HepG2 (cell line): ENCODE measurements around the gene TTPAL. TPM values are rescaled to one million over a fixed set of nuclear protein-coding genes. Genes with fewer than 3 reads are reported as not detected.

ENCODE experiments used
- CBX1 ChIP-seq: IDR thresholded peaks from one replicate; pipeline ENCODE4 v1.6.1; 2016; ENCODE audit warnings: antibody characterized with exemption, low read depth
- FOXJ3 ChIP-seq: sonication (generic); formaldehyde crosslinking; IDR thresholded peaks from 2 replicates; pipeline ENCODE4 v1.4.0; 2020; ENCODE audit warnings: missing genetic modification reagents, mild to moderate bottlenecking, borderline replicate concordance
- GABPB1 ChIP-seq: IDR thresholded peaks from 2 replicates; pipeline ENCODE4 v1.6.1; 2016; ENCODE audit warnings: mild to moderate bottlenecking, missing genetic modification reagents, moderate library complexity, missing compliant biosample characterization
- HMG20A ChIP-seq: IDR thresholded peaks from 2 replicates; pipeline ENCODE4 v1.6.1; 2016; ENCODE audit warnings: borderline replicate concordance
- MAFF ChIP-seq: IDR thresholded peaks from 2 replicates; pipeline ENCODE4 v1.6.1; 2011; ENCODE audit warnings: low read depth, low read length, improper control_type of control experiment
- NR2C2 ChIP-seq: sonication (generic); formaldehyde crosslinking; IDR thresholded peaks from 2 replicates; pipeline ENCODE4 v1.4.0; 2020; ENCODE audit warnings: missing genetic modification reagents, mild to moderate bottlenecking, moderate library complexity, borderline replicate concordance
- RXRA ChIP-seq: sonication (generic); formaldehyde crosslinking; IDR thresholded peaks from 2 replicates; pipeline ENCODE4 v1.5.1; 2020; ENCODE audit warnings: missing genetic modification reagents
- ZMYM4 ChIP-seq: sonication (generic); formaldehyde crosslinking; IDR thresholded peaks from 2 replicates; pipeline ENCODE4 v1.8.1; 2023; ENCODE audit warnings: mild to moderate bottlenecking, missing genetic modification reagents
- ZNF496 ChIP-seq: sonication (generic); formaldehyde crosslinking; IDR thresholded peaks from 2 replicates; pipeline ENCODE4 v1.8.1; 2023; ENCODE audit warnings: mild to moderate bottlenecking, moderate library complexity, missing genetic modification reagents; ENCODE audit not compliant: insufficient replicate concordance
- ZNF550 ChIP-seq: sonication (generic); formaldehyde crosslinking; IDR thresholded peaks from 2 replicates; pipeline ENCODE4 v1.4.0; 2020; ENCODE audit warnings: mild to moderate bottlenecking, missing genetic modification reagents, borderline replicate concordance
- ZNF557 ChIP-seq: sonication (generic); formaldehyde crosslinking; IDR thresholded peaks from 2 replicates; pipeline ENCODE4 v1.4.0; 2020; ENCODE audit warnings: missing genetic modification reagents
- polyA plus RNA-seq, 8 experiments: library from polyadenylated mRNA; depleted of rRNA in 3 of 8; stranded (reverse) in 7 of 8; unstranded in 1 of 8; fragments of >200 nt; fragmentation: Illumina TruSeq in 4 of 8; extraction: Trizol in 4 of 8; gene quantifications; 2 replicates each; pipeline versions ENCODE4 v1.2.1 to v1.2.3, GENCODE V29; 2011 to 2016; ENCODE audit warnings: low read depth in 4 of 8, missing spikeins in 1 of 8, mixed read lengths in 1 of 8; ENCODE audit not compliant: insufficient read depth in 1 of 8
- total RNA-seq, 5 experiments: library from RNA; depleted of rRNA; stranded (reverse); fragments of >200 nt; fragmentation: Illumina TruSeq; extraction: Trizol; gene quantifications; 2 replicates each; pipeline ENCODE4 v1.2.3, GENCODE V29; 2016; ENCODE audit warnings: low read depth in 1 of 5
- TF ChIP-seq, protein P1 (sequence below): sonication (generic); formaldehyde crosslinking; IDR thresholded peaks from 2 replicates; pipeline ENCODE4 v1.9.0; 2022; ENCODE audit warnings: missing genetic modification reagents, mild to moderate bottlenecking, borderline replicate concordance
- TF ChIP-seq, protein P2 (sequence below): sonication (generic); formaldehyde crosslinking; IDR thresholded peaks from 2 replicates; pipeline ENCODE4 v1.5.1; 2020; ENCODE audit warnings: mild to moderate bottlenecking, missing genetic modification reagents, borderline replicate concordance
- TF ChIP-seq, protein P3 (sequence below): sonication (generic); formaldehyde crosslinking; IDR thresholded peaks from 2 replicates; pipeline ENCODE4 v1.5.1; 2020; ENCODE audit warnings: missing genetic modification reagents, mild to moderate bottlenecking, borderline replicate concordance
- TF ChIP-seq, protein P4 (sequence below): sonication (generic); formaldehyde crosslinking; IDR thresholded peaks from 2 replicates; pipeline ENCODE4 v1.8.0; 2022; ENCODE audit warnings: missing genetic modification reagents, mild to moderate bottlenecking, borderline replicate concordance
- TF ChIP-seq, protein P5 (sequence below): sonication (generic); formaldehyde crosslinking; IDR thresholded peaks from 2 replicates; pipeline ENCODE4 v1.5.0; 2020; ENCODE audit warnings: missing genetic modification reagents, mild to moderate bottlenecking, borderline replicate concordance

Gene TTPAL
- total and polyA plus RNA-seq, 2 of the 13 experiments (the other 11 are each of a cell fraction or from before 2014, with no cell fraction given), result 4.3 to 18.8 TPM

DNA sequence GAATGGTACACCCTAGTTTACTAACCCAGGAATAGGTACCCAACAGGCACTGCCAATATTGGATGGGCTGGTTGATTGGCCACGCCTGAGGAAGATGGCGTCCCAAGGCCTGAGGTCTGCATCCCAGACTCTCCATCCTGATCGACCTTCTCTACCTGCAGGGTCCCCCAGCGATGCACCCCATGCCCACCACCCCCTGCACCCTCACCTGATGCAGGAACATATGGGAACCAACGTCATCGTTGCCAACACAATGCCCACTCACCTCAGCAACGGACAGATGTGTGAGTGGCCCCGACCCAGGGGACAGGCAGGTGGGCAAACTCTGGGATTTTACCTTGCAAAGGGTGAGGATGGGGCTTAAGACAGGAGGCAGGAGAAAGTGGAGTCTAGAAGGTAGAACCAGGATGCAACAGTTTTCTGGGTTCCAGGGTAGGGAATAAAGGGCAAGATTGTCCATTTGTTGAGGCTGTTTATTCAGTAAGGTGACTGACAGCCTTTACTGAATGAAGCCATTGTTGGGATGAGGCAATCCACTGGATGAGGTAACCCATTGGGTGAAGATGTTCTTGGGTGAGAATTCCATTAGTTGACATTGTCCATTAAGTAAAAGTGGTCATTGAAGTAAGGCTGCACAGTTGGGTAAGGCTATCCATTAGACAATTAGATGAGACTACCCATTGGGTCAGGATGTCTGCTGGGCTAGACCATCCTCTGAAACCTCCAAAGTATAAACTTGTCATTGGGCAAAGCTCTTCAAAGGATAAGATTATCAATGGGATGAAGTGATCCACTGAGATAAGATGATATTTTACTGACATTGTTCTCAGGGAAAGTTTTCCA lies 47.3 kb upstream of the TTPAL start (continued):
- TF ChIP-seq, protein P1, sequence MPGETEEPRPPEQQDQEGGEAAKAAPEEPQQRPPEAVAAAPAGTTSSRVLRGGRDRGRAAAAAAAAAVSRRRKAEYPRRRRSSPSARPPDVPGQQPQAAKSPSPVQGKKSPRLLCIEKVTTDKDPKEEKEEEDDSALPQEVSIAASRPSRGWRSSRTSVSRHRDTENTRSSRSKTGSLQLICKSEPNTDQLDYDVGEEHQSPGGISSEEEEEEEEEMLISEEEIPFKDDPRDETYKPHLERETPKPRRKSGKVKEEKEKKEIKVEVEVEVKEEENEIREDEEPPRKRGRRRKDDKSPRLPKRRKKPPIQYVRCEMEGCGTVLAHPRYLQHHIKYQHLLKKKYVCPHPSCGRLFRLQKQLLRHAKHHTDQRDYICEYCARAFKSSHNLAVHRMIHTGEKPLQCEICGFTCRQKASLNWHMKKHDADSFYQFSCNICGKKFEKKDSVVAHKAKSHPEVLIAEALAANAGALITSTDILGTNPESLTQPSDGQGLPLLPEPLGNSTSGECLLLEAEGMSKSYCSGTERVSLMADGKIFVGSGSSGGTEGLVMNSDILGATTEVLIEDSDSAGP (CRISPR knock-in tag), result peak; percentile 56; the same call in 1 of the 2 replicates
- TF ChIP-seq ZNF557, result peak; percentile 69; the same call in 1 of the 2 replicates
- TF ChIP-seq, protein P2, sequence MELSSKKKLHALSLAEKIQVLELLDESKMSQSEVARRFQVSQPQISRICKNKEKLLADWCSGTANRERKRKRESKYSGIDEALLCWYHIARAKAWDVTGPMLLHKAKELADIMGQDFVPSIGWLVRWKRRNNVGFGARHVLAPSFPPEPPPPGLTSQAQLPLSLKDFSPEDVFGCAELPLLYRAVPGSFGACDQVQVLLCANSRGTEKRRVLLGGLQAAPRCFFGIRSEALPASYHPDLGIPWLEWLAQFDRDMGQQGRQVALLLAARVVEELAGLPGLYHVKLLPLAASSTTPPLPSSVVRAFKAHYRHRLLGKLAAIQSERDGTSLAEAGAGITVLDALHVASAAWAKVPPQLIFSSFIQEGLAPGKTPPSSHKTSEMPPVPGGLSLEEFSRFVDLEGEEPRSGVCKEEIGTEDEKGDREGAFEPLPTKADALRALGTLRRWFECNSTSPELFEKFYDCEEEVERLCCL (CRISPR knock-in tag), result no peak; the same call in 1 of the 2 replicates
- TF ChIP-seq ZNF550 (CRISPR knock-in tag), result 0 out of 2 replicates have a peak, but pooled peaks have one; percentile 81
- TF ChIP-seq MAFF, result 0 out of 2 replicates have a peak, but pooled peaks have one; percentile 11
- peak; percentile 56; the same call in 1 of the 2 replicates for TF ChIP-seq FOXJ3 (CRISPR knock-in tag)
- peak; percentile 81 for TF ChIP-seq NR2C2 (CRISPR knock-in tag)
- TF ChIP-seq GABPB1 (CRISPR knock-in tag), result 0 out of 2 replicates have a peak, but pooled peaks have one; percentile 45
- TF ChIP-seq, protein P3, sequence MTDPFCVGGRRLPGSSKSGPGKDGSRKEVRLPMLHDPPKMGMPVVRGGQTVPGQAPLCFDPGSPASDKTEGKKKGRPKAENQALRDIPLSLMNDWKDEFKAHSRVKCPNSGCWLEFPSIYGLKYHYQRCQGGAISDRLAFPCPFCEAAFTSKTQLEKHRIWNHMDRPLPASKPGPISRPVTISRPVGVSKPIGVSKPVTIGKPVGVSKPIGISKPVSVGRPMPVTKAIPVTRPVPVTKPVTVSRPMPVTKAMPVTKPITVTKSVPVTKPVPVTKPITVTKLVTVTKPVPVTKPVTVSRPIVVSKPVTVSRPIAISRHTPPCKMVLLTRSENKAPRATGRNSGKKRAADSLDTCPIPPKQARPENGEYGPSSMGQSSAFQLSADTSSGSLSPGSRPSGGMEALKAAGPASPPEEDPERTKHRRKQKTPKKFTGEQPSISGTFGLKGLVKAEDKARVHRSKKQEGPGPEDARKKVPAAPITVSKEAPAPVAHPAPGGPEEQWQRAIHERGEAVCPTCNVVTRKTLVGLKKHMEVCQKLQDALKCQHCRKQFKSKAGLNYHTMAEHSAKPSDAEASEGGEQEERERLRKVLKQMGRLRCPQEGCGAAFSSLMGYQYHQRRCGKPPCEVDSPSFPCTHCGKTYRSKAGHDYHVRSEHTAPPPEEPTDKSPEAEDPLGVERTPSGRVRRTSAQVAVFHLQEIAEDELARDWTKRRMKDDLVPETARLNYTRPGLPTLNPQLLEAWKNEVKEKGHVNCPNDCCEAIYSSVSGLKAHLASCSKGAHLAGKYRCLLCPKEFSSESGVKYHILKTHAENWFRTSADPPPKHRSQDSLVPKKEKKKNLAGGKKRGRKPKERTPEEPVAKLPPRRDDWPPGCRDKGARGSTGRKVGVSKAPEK (CRISPR knock-in tag), result no peak; the same call in 1 of the 2 replicates
- peak; percentile 66 for TF ChIP-seq CBX1
- TF ChIP-seq, protein P4, sequence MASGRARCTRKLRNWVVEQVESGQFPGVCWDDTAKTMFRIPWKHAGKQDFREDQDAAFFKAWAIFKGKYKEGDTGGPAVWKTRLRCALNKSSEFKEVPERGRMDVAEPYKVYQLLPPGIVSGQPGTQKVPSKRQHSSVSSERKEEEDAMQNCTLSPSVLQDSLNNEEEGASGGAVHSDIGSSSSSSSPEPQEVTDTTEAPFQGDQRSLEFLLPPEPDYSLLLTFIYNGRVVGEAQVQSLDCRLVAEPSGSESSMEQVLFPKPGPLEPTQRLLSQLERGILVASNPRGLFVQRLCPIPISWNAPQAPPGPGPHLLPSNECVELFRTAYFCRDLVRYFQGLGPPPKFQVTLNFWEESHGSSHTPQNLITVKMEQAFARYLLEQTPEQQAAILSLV (CRISPR knock-in tag), result no peak
- TF ChIP-seq, protein P5, sequence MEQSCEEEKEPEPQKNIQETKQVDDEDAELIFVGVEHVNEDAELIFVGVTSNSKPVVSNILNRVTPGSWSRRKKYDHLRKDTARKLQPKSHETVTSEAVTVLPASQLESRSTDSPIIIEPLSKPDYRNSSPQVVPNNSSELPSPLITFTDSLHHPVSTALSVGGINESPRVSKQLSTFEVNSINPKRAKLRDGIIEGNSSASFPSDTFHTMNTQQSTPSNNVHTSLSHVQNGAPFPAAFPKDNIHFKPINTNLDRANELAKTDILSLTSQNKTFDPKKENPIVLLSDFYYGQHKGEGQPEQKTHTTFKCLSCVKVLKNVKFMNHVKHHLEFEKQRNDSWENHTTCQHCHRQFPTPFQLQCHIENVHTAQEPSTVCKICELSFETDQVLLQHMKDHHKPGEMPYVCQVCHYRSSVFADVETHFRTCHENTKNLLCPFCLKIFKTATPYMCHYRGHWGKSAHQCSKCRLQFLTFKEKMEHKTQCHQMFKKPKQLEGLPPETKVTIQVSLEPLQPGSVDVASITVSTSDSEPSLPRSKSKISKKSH, result peak; percentile 88
- peak; percentile 91 for TF ChIP-seq ZMYM4 (CRISPR knock-in tag)
- TF ChIP-seq ZNF496 (CRISPR knock-in tag), result no peak
- TF ChIP-seq RXRA (CRISPR knock-in tag), result peak; percentile 76
- peak; percentile 97 for TF ChIP-seq HMG20A (CRISPR knock-in tag)
